Breast epithelium (tissue), 3 donors: ENCODE data around the gene C16orf90.
"Not testable (repeated sequence)": the region's sequence is repeated elsewhere in the genome, so short reads cannot be mapped to it uniquely, and the experiment has no call there.

Source experiments
- CTCF ChIP-seq, 3 donors: fragments of 450-650 bp; IDR thresholded peaks; one replicate each; pipeline ENCODE4 v1.5.1; 2016 to 2017; ENCODE audit warnings: antibody characterized with exemption in 3 of 3, mild to moderate bottlenecking in 3 of 3, moderate library complexity in 3 of 3
- POLR2A ChIP-seq: fragments of 450-650 bp; IDR thresholded peaks from one replicate; pipeline ENCODE4 v1.6.1; 2016; ENCODE audit warnings: antibody characterized with exemption, mild to moderate bottlenecking, moderate library complexity

GRCh38 chr16:3474870-3475269 lies 20.4 kb downstream of the C16orf90 start:
- not testable (repeated sequence) for TF ChIP-seq CTCF (IDR thresholded peaks at IDR 0.05); POLR2A
